SKM-1 treated with dmso at 0.1 percent for 144 hours (cell line): Measurements from ENCODE around the gene POC1B.
A peak's percentile ranks its signal among the peaks of the same experiment; 100 is the strongest.
"Not testable (repeated sequence)": the region's sequence is repeated elsewhere in the genome, so short reads cannot be mapped to it uniquely, and the experiment has no call there.

Experiments used
- DNase-seq: peaks from one replicate; lab custom pipeline; 2025; ENCODE audit not compliant: unreplicated experiment; lab: John Stamatoyannopoulos, UW

Gene POC1B

GRCh38 chr12:89468017-89468416 is 57.8 kb downstream of the POC1B start:
- no peak for DNase-seq

- no peak for DNase-seq
Measured at GRCh38 chr12:89464974-89465592, 60.8 kb downstream of the POC1B start.

- peak; percentile 16 for DNase-seq
Measured at GRCh38 chr12:89461649-89462612, 63.9 kb downstream of the POC1B start.

GRCh38 chr12:89461190-89461589 is 64.7 kb downstream of the POC1B start:
- no peak for DNase-seq

- not testable (repeated sequence) for DNase-seq
Measured at GRCh38 chr12:89459279-89459678, 66.6 kb downstream of the POC1B start.

GRCh38 chr12:89456565-89456964 is 69.3 kb downstream of the POC1B start:
- no peak for DNase-seq

GRCh38 chr12:89454080-89454848 is 71.6 kb downstream of the POC1B start:
- DNase-seq, result no peak

GRCh38 chr12:89453121-89453978 is 72.5 kb downstream of the POC1B start:
- no peak for DNase-seq

- no peak for DNase-seq
Measured at GRCh38 chr12:89451841-89452251, 74.0 kb downstream of the POC1B start.

- no peak for DNase-seq
Measured at GRCh38 chr12:89450907-89451306, 74.9 kb downstream of the POC1B start.

GRCh38 chr12:89448951-89449371 is 76.9 kb downstream of the POC1B start:
- no peak for DNase-seq

GRCh38 chr12:89448526-89448925 is 77.3 kb downstream of the POC1B start:
- no peak for DNase-seq

- no peak for DNase-seq
Measured at GRCh38 chr12:89439941-89440340, 85.9 kb downstream of the POC1B start.

- no peak for DNase-seq
Measured at GRCh38 chr12:89437231-89437630, 88.6 kb downstream of the POC1B start.

- DNase-seq, result no peak
Measured at GRCh38 chr12:89436062-89436461, 89.8 kb downstream of the POC1B start.

- DNase-seq, result no peak
Measured at GRCh38 chr12:89433634-89434033, 92.2 kb downstream of the POC1B start.

- no peak for DNase-seq
Measured at GRCh38 chr12:89432396-89432795, 93.5 kb downstream of the POC1B start.

GRCh38 chr12:89429528-89429927 is 96.3 kb downstream of the POC1B start:
- no peak for DNase-seq

- DNase-seq, result no peak
Measured at GRCh38 chr12:89427508-89428156, 98.2 kb downstream of the POC1B start.

- DNase-seq, result no peak
Measured at GRCh38 chr12:89424846-89425245, 101.0 kb downstream of the POC1B start.
